ENCODE measurements around the gene MYO1F.

The MYO1F gene

DNA sequence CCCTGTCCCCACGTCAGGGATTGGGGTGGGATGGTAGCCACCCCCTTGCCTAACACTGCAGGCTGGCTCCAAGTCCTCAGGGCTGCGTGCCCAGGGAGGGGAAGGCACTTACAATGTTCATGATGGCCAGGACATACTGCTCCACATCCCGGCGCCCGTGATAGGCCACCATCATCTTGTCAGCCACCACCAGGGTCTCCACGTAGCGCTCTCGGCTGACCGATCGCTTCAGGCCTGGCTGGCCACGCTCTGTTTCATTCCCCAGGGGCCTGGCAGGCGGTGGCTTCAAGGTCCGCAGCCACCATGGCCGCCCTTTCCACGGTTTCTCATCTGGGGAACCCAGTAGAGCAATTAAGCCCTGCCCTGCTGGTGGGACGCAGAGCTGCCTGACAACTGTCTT lies 23.6 kb upstream of the MYO1F start:
- no peak for DNase-seq (ENCODE audit: low read depth)
- H3K4me3 ChIP-seq (ENCODE audit: low read length): no peak overlapping the region
- TF ChIP-seq, protein P1, sequence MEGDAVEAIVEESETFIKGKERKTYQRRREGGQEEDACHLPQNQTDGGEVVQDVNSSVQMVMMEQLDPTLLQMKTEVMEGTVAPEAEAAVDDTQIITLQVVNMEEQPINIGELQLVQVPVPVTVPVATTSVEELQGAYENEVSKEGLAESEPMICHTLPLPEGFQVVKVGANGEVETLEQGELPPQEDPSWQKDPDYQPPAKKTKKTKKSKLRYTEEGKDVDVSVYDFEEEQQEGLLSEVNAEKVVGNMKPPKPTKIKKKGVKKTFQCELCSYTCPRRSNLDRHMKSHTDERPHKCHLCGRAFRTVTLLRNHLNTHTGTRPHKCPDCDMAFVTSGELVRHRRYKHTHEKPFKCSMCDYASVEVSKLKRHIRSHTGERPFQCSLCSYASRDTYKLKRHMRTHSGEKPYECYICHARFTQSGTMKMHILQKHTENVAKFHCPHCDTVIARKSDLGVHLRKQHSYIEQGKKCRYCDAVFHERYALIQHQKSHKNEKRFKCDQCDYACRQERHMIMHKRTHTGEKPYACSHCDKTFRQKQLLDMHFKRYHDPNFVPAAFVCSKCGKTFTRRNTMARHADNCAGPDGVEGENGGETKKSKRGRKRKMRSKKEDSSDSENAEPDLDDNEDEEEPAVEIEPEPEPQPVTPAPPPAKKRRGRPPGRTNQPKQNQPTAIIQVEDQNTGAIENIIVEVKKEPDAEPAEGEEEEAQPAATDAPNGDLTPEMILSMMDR (conservative IDR thresholded peaks at IDR 0.05; ENCODE audit: low read depth, low read length): no peak

DNA sequence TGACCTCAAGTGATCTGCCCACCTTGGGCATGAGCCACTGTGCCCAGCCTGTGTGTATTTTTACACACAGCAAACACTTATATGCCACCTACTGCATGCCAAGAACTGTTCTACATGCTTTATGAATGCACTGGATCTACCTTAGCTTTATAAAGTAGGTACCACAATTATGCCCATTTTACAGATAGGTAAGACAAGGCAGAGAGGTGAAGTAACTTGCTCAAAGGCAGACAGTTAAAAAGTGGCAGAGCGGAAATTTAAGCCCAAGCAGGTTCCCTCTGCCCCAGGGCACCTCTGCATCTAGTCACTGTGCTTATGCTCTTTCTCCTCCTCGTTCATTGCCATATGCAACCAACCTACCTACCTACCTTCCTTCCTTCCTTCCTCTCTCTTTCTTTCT lies 22.8 kb upstream of the MYO1F start:
- DNase-seq (ENCODE audit: low read depth): no peak
- no peak overlapping the region for H3K4me3 ChIP-seq (ENCODE audit: low read length)
- TF ChIP-seq, protein P1 (conservative IDR thresholded peaks at IDR 0.05; ENCODE audit: low read depth, low read length): no peak

DNA sequence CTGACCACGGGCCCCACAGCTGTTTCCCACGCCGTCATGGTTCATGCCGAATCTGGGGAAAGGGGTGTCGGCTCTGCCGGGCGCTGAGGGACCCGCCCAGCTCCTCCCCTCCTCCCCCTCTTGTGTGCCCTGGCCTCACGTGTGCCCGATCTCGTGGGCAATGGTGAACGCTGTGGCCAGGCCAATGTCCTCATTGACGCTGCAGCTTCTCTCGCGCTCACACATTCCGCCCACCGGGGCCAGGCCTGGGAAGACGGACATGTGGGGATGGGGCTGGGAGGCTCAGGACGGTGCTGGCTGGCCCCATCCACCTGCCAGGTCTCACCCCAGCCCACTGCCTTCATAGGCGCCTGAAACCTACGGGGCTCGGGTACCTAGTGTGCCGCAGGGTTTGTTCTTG lies 18.9 kb upstream of the MYO1F start:
- no peak overlapping the region for H3K4me3 ChIP-seq (ENCODE audit: low read length)
- TF ChIP-seq, protein P1 (conservative IDR thresholded peaks at IDR 0.05; ENCODE audit: low read depth, low read length): no peak
- no peak for DNase-seq (ENCODE audit: low read depth)

DNA sequence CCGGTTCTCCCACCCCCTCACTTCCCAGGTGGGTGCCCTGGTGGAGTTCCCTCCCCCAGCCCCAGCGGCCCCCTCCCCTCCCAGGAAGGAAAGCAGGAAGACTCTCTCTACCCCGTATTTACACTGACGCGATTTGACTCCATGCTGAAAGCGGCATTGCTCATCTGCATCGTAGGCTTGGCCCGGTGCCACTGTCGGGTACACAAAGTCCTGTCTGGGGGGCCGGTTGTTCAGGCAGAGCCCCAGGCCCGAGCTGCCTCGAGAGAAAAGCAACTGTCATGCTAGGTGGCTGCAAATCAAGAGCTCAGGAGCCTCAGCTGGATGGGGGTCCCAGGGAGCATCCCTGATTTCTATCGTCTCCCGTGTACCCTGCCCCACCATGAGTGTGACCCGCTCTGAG lies 18.4 kb upstream of the MYO1F start:
- TF ChIP-seq, protein P1 (conservative IDR thresholded peaks at IDR 0.05; ENCODE audit: low read depth, low read length): no peak
- no peak overlapping the region for H3K4me3 ChIP-seq (ENCODE audit: low read length)
- no peak for DNase-seq (ENCODE audit: low read depth)

DNA sequence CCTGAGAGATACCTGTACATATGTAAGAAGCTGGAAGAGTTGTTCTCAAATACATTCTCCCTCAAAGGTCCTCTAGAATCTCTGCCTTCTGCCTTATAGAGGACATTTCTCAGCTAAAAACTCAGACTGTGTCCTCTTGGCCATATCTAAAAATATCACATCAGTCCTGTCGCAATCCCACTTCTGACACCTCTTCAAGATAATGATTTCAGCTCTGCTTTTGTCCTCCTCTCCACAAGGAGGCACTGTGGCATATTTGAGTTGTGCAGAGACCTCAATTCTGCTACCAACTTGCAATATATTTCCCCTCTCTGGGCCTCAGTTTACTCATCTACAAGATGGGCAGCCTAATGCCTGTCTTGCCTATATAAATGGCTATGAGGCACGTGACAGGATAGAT lies 16.7 kb upstream of the MYO1F start:
- TF ChIP-seq, protein P1 (conservative IDR thresholded peaks at IDR 0.05; ENCODE audit: low read depth, low read length): no peak
- no peak overlapping the region for H3K4me3 ChIP-seq (ENCODE audit: low read length)
- DNase-seq (ENCODE audit: low read depth): no peak

DNA sequence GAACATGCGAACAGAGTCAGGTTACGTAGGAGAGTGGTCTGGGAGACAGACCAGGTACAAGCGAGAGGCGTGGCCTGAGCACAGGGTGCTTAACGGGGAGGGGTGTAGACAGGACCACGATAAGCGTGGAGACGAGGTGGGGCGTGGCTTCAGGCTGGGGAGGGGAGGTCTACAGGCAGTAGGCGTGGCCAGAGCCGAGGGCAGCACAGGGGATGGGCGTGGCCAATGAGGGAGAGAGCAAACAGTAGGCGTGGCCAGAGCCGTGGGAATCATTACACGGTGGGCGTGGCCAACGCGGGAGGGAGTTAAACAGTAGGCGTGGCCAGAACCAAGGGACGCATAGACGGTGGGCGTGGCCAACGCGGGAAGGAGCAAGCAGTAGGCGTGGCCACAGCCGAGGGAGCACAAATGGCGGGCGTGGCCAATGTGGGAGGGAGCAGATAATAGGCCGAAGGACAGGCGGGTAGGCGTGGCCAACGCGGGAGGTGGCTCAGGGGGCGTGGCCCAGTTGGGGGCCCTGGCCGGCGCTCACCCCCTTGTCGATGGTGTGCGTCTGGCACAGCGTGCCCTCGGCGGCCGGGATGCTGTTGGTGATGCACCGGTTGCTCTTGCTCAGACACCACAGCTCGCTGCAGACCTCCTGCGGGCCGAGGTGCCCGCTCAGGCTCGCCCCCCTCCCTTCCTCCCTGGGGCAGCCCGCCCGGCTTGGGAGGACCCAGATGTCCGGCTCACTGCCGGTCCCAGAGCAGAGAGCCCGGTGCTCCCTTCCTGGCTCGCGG lies 15.2 kb upstream of the MYO1F start:
- no peak for DNase-seq (ENCODE audit: low read depth)
- TF ChIP-seq, protein P1 (conservative IDR thresholded peaks at IDR 0.05; ENCODE audit: low read depth, low read length): no peak
- no peak overlapping the region for H3K4me3 ChIP-seq (ENCODE audit: low read length)

DNA sequence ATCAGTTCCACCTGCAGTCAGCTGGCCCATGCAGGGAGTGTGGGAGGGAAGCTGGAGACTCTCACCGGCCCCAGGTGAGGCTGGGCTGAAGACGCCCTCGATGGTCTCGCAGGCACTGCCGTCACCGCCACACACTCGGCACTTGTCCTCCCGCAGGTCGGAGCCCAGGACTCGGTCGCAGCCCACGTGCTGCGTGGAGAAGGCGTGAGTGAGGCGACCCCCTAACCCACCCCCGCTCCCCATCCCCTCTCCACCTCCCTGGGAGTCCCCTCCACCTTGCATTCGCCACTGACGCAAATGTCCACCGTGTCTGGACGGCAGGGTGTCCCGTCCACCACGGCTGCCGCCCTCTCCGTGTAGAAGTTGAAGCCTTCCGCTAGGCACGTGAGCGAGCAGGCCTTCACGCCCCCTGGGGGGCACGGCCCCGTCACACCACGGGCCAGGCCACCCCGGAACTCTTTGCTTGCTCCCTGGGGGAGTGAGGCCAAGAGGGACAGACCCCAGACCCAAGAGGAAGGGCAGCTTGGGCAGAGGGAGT lies 12.0 kb upstream of the MYO1F start:
- H3K4me3 ChIP-seq (ENCODE audit: low read length): no peak overlapping the region
- TF ChIP-seq, protein P1 (conservative IDR thresholded peaks at IDR 0.05; ENCODE audit: low read depth, low read length): no peak
- DNase-seq (ENCODE audit: low read depth): no peak

All from retinal pigment epithelial cell (primary cell).